NCI-H187 treated with DMSO at 0.1 percent for 48 hours (cell line): ENCODE measurements around the gene SNAP25.
A peak's percentile ranks its signal among the peaks of the same experiment; 100 is the strongest.

Experiments used
- DNase-seq: peaks from one replicate; lab custom pipeline; 2025; lab: John Stamatoyannopoulos, UW

Gene SNAP25

GRCh38 chr20:10263385-10264165, 44.9 kb downstream of the SNAP25 start:
- DNase-seq, result no peak

- DNase-seq, result no peak
Measured at GRCh38 chr20:10264166-10264558, 45.5 kb downstream of the SNAP25 start.

- no peak for DNase-seq
Measured at GRCh38 chr20:10268636-10269035, 50.0 kb downstream of the SNAP25 start.

- no peak for DNase-seq
Measured at GRCh38 chr20:10270630-10271029, 52.0 kb downstream of the SNAP25 start.

- DNase-seq, result no peak
Measured at GRCh38 chr20:10271494-10272219, 53.0 kb downstream of the SNAP25 start.

- no peak for DNase-seq
Measured at GRCh38 chr20:10276878-10277580, 58.4 kb downstream of the SNAP25 start.

- DNase-seq, result no peak
Measured at GRCh38 chr20:10277616-10278015, 59.0 kb downstream of the SNAP25 start.

- DNase-seq, result no peak
Measured at GRCh38 chr20:10278412-10278811, 59.8 kb downstream of the SNAP25 start.

- DNase-seq, result no peak
Measured at GRCh38 chr20:10280018-10280908, 61.6 kb downstream of the SNAP25 start.

- no peak for DNase-seq
Measured at GRCh38 chr20:10281911-10282310, 63.3 kb downstream of the SNAP25 start.

GRCh38 chr20:10282979-10283456, 64.4 kb downstream of the SNAP25 start:
- no peak for DNase-seq

- DNase-seq, result no peak
Measured at GRCh38 chr20:10286356-10286755, 67.7 kb downstream of the SNAP25 start.

GRCh38 chr20:10288421-10288820, 69.8 kb downstream of the SNAP25 start:
- no peak for DNase-seq

GRCh38 chr20:10288954-10289646, 70.5 kb downstream of the SNAP25 start:
- no peak for DNase-seq

GRCh38 chr20:10291568-10292248, 73.1 kb downstream of the SNAP25 start:
- no peak for DNase-seq

- no peak for DNase-seq
Measured at GRCh38 chr20:10297223-10297622, 78.6 kb downstream of the SNAP25 start.

- DNase-seq, result peak; percentile 67
Measured at GRCh38 chr20:10297684-10298240, 79.1 kb downstream of the SNAP25 start.

- DNase-seq, result no peak
Measured at GRCh38 chr20:10300582-10301446, 82.2 kb downstream of the SNAP25 start.

GRCh38 chr20:10303852-10304251, 85.2 kb downstream of the SNAP25 start:
- no peak for DNase-seq
